ENCODE measurements around the gene GPLD1. TPM values are rescaled to one million over a fixed set of nuclear protein-coding genes. Genes with fewer than 3 reads are reported as not detected.

Gene GPLD1
- total and polyA plus RNA-seq, 9 of the 15 experiments (the other 6 are each of a cell fraction or from before 2014, with no cell fraction given), result 0.11 to 1.3 (median 0.82) TPM

- TF ChIP-seq ZNF217 (CRISPR knock-in tag; IDR thresholded peaks at IDR 0.05) (no peak), HINFP (tag; conservative IDR thresholded peaks at IDR 0.05; ENCODE audit: low read depth) (no peak), XRCC3 (IDR thresholded peaks at IDR 0.05) (no peak), ZNF717 (CRISPR knock-in tag; IDR thresholded peaks at IDR 0.05) (no peak), CAMTA2 (CRISPR knock-in tag; conservative IDR thresholded peaks at IDR 0.05) (no peak), TCF15 (CRISPR knock-in tag; IDR thresholded peaks at IDR 0.05) (no peak), SUPT5H (IDR thresholded peaks at IDR 0.05) (peak; percentile 28; the same call in 1 of the 2 replicates), KAT7 (CRISPR knock-in tag; IDR thresholded peaks at IDR 0.05; ENCODE audit: borderline replicate concordance) (no peak), ERF (CRISPR knock-in tag; IDR thresholded peaks at IDR 0.05) (peak; percentile 33; the same call in 1 of the 2 replicates), NRF1 (conservative IDR thresholded peaks at IDR 0.05 in 1 of 2, IDR thresholded peaks at IDR 0.05 in 1 of 2) (peak; percentile 75 to 78; a peak in 3 of 4 replicates), GATAD2A (IDR thresholded peaks at IDR 0.05) (no peak), ZNF143 (CRISPR knock-in tag; IDR thresholded peaks at IDR 0.05) (no peak), KLF16 (IDR thresholded peaks at IDR 0.05) (0 out of 2 replicates have a peak, but pooled peaks have one; percentile 25), ZNF384 (IDR thresholded peaks at IDR 0.05; ENCODE audit: low read depth, low read length) (no peak), YBX1 (IDR thresholded peaks at IDR 0.05) (no peak), HNRNPUL1 (IDR thresholded peaks at IDR 0.05; ENCODE audit: low read length) (no peak), ARID1B (IDR thresholded peaks at IDR 0.05) (no peak; the same call in 1 of the 2 replicates), MEIS2 (IDR thresholded peaks at IDR 0.05; ENCODE audit: partially characterized antibody) (no peak), ZNF23 (CRISPR knock-in tag; IDR thresholded peaks at IDR 0.05) (no peak), HEY1 (CRISPR knock-in tag; IDR thresholded peaks at IDR 0.05; ENCODE audit: borderline replicate concordance) (no peak), TAF15 (IDR thresholded peaks at IDR 0.05; ENCODE audit: low read depth, low read length) (no peak), ATF7 (IDR thresholded peaks at IDR 0.05) (peak; percentile 34; the same call in 1 of the 2 replicates)
- TF ChIP-seq, protein P1, sequence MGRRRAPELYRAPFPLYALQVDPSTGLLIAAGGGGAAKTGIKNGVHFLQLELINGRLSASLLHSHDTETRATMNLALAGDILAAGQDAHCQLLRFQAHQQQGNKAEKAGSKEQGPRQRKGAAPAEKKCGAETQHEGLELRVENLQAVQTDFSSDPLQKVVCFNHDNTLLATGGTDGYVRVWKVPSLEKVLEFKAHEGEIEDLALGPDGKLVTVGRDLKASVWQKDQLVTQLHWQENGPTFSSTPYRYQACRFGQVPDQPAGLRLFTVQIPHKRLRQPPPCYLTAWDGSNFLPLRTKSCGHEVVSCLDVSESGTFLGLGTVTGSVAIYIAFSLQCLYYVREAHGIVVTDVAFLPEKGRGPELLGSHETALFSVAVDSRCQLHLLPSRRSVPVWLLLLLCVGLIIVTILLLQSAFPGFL (CRISPR knock-in tag; IDR thresholded peaks at IDR 0.05), result no peak
- TF ChIP-seq, protein P2, sequence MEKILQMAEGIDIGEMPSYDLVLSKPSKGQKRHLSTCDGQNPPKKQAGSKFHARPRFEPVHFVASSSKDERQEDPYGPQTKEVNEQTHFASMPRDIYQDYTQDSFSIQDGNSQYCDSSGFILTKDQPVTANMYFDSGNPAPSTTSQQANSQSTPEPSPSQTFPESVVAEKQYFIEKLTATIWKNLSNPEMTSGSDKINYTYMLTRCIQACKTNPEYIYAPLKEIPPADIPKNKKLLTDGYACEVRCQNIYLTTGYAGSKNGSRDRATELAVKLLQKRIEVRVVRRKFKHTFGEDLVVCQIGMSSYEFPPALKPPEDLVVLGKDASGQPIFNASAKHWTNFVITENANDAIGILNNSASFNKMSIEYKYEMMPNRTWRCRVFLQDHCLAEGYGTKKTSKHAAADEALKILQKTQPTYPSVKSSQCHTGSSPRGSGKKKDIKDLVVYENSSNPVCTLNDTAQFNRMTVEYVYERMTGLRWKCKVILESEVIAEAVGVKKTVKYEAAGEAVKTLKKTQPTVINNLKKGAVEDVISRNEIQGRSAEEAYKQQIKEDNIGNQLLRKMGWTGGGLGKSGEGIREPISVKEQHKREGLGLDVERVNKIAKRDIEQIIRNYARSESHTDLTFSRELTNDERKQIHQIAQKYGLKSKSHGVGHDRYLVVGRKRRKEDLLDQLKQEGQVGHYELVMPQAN (IDR thresholded peaks at IDR 0.05; ENCODE audit: borderline replicate concordance), result no peak
Measured at GRCh38 chr6:24494821-24495795, 5.7 kb upstream of the GPLD1 start, which contains the start of gene ALDH5A1 (continued).
